A549 (cell line): ENCODE measurements around the gene ZNF362. TPM values are rescaled to one million over a fixed set of nuclear protein-coding genes. Genes with fewer than 3 reads are reported as not detected.

Source experiments
- ATAC-seq, 2 experiments: fragments of 200-7000 bp in 1 of 2; fragments of >200 bp in 1 of 2; cut with Nextera tagmentation in 1 of 2; cut with Tn5 transposase in 1 of 2; 3 replicates each; pipeline versions ENCODE4 v1.8.0 to v1.9.1; 2018 to 2020; ENCODE audit warnings: mild to moderate bottlenecking in 1 of 2, moderate library complexity in 1 of 2
- CTCF ChIA-PET: fragments of 300-600 bp; sonication (Branson Sonifier 250); formaldehyde crosslinking; extraction: SDS; loops from one replicate; lab custom pipeline; 2021; ENCODE audit warnings: antibody characterized with exemption, inconsistent platforms; lab: Yijun Ruan, JAX
- POLR2A ChIA-PET: fragments of 350-600 bp; formaldehyde crosslinking; extraction: SDS; loops from one replicate; lab custom pipeline; 2021; ENCODE audit warnings: antibody characterized with exemption, inconsistent platforms; lab: Yijun Ruan, JAX
- DNase-seq, 2 experiments: peaks; one replicate each; pipeline versions ENCODE4 v3.0.0 to v3.0.0-alpha.2; 2011 to 2016; ENCODE audit warnings: low read depth in 1 of 2, low spot score in 1 of 2
- FAIRE-seq: peaks from 2 replicates; lab custom pipeline; 2011; peaks lifted over from hg19 to GRCh38; lab: Jason Lieb, UNC
- H3K27ac ChIP-seq, 2 experiments: fragments of >200 bp; sonication (Bioruptor Twin); formaldehyde crosslinking; 3 replicates each; pipeline ENCODE4 v1.5.1; 2016 to 2017
- H3K4me1 ChIP-seq: fragments of >200 bp; sonication (Bioruptor Twin); formaldehyde crosslinking; 3 replicates; pipeline ENCODE4 v1.6.1; 2016
- H3K4me2 ChIP-seq: fragments of >200 bp; sonication (Bioruptor Twin); formaldehyde crosslinking; 3 replicates; pipeline ENCODE4 v1.6.1; 2016
- H3K4me3 ChIP-seq: fragments of >200 bp; sonication (Bioruptor Twin); formaldehyde crosslinking; 3 replicates; pipeline ENCODE4 v1.5.1; 2016
- H3K9me3 ChIP-seq: fragments of >200 bp; sonication (Bioruptor Twin); formaldehyde crosslinking; 3 replicates; pipeline ENCODE4 v1.6.1; 2016
- FOXS1 ChIP-seq: fragments of 250-450 bp; sonication (Bioruptor Pico); IDR thresholded peaks from 2 replicates; pipeline ENCODE4 v1.5.0; 2020; ENCODE audit warnings: mild to moderate bottlenecking, moderate library complexity
- GATA3 ChIP-seq: IDR thresholded peaks from 2 replicates; pipeline ENCODE4 v1.6.1; 2012; ENCODE audit warnings: borderline replicate concordance
- HDAC2 ChIP-seq: fragments of 200-600 bp; sonication (generic); IDR thresholded peaks from 2 replicates; pipeline ENCODE4 v1.6.1; 2016
- JUN ChIP-seq, 2 experiments: fragments of >200 bp; sonication (Bioruptor Twin); formaldehyde crosslinking; IDR thresholded peaks; 2 replicates in 1 of 2; 3 replicates in 1 of 2; pipeline ENCODE4 v1.6.1; 2016 to 2017
- KDM1A ChIP-seq: fragments of 200-600 bp; sonication (generic); IDR thresholded peaks from 2 replicates; pipeline ENCODE4 v1.6.1; 2016; ENCODE audit warnings: low read depth, mild to moderate bottlenecking
- MAZ ChIP-seq: fragments of 150-350 bp; IDR thresholded peaks from 2 replicates; pipeline ENCODE4 v1.6.1; 2014; ENCODE audit warnings: antibody characterized with exemption, low read depth, low read length, borderline replicate concordance
- NFE2L2 ChIP-seq: fragments of 150-350 bp; conservative IDR thresholded peaks from 2 replicates; pipeline ENCODE4 v1.6.1; 2014; ENCODE audit warnings: low read length
- PBX3 ChIP-seq: IDR thresholded peaks from 2 replicates; pipeline ENCODE4 v1.6.1; 2012
- PHF8 ChIP-seq: fragments of 200-600 bp; sonication (generic); IDR thresholded peaks from 2 replicates; pipeline ENCODE4 v1.6.1; 2016; ENCODE audit warnings: low read depth, mild to moderate bottlenecking, antibody characterized with exemption, moderate library complexity, borderline replicate concordance
- POLR2A ChIP-seq: IDR thresholded peaks from 2 replicates; pipeline ENCODE4 v1.6.1; 2012; ENCODE audit warnings: mild to moderate bottlenecking, low read length
- POLR2AphosphoS2 ChIP-seq: conservative IDR thresholded peaks from 2 replicates; pipeline ENCODE4 v1.6.1; 2012; ENCODE audit warnings: low read length, improper control_type of control experiment, inconsistent platforms
- RARB ChIP-seq: fragments of 250-450 bp; sonication (Bioruptor Pico); IDR thresholded peaks from 2 replicates; pipeline ENCODE4 v1.8.0; 2021; ENCODE audit warnings: mild to moderate bottlenecking, moderate library complexity
- RCOR1 ChIP-seq: fragments of 150-350 bp; IDR thresholded peaks from 2 replicates; pipeline ENCODE4 v1.6.1; 2014; ENCODE audit warnings: antibody characterized with exemption, low read length, low read depth
- REST ChIP-seq: fragments of 200-600 bp; sonication (generic); IDR thresholded peaks from 2 replicates; pipeline ENCODE4 v1.6.1; 2016; ENCODE audit warnings: antibody characterized with exemption, mild to moderate bottlenecking, moderate library complexity
- RNF2 ChIP-seq: fragments of 200-600 bp; sonication (generic); IDR thresholded peaks from 2 replicates; pipeline ENCODE4 v1.6.1; 2016; ENCODE audit warnings: low read depth, mild to moderate bottlenecking, antibody characterized with exemption, moderate library complexity, borderline replicate concordance
- TFCP2L1 ChIP-seq: fragments of 250-450 bp; sonication (Bioruptor Pico); IDR thresholded peaks from 2 replicates; pipeline ENCODE4 v1.5.0; 2021; ENCODE audit warnings: mild to moderate bottlenecking
- ZSCAN20 ChIP-seq: fragments of 250-450 bp; sonication (Bioruptor Pico); IDR thresholded peaks from 2 replicates; pipeline ENCODE4 v1.8.0; 2022; ENCODE audit warnings: mild to moderate bottlenecking, moderate library complexity
- whole genome bisulfite sequencing: methylation state at CpG from one replicate; pipeline ENCODE4 v1.1.6; 2017; ENCODE audit errors: missing lambda C conversion rate; 5-methylcytosine and 5-hydroxymethylcytosine counted together
- polyA plus RNA-seq, 4 experiments: library from polyadenylated mRNA; depleted of rRNA in 3 of 4; stranded (reverse); fragments of >200 nt; fragmentation: RNase III in 1 of 4; extraction: RNeasy Plus Mini Kit Qiagen cat#74134 plus additional on column Dnase treatment in 1 of 4; gene quantifications; 2 replicates in 3 of 4; 3 replicates in 1 of 4; pipeline ENCODE4 v1.2.3, GENCODE V29; 2011 to 2017
- TF ChIP-seq, protein P1 (sequence below): IDR thresholded peaks from 2 replicates; pipeline ENCODE4 v1.6.1; 2012; ENCODE audit warnings: low read depth, borderline replicate concordance
- TF ChIP-seq, protein P2 (sequence below): fragments of 250-450 bp; sonication (Bioruptor Pico); IDR thresholded peaks from 2 replicates; pipeline ENCODE4 v1.5.0; 2021; ENCODE audit warnings: mild to moderate bottlenecking, moderate library complexity, borderline replicate concordance
- TF ChIP-seq, protein P3 (sequence below): fragments of >200 bp; sonication (Bioruptor Twin); formaldehyde crosslinking; IDR thresholded peaks from 2 replicates; pipeline ENCODE4 v1.6.1; 2016

The ZNF362 gene
- polyA plus RNA-seq, 2 of the 4 experiments (the other 2 are of a cell fraction) = 4.8 to 7.9 TPM

DNA sequence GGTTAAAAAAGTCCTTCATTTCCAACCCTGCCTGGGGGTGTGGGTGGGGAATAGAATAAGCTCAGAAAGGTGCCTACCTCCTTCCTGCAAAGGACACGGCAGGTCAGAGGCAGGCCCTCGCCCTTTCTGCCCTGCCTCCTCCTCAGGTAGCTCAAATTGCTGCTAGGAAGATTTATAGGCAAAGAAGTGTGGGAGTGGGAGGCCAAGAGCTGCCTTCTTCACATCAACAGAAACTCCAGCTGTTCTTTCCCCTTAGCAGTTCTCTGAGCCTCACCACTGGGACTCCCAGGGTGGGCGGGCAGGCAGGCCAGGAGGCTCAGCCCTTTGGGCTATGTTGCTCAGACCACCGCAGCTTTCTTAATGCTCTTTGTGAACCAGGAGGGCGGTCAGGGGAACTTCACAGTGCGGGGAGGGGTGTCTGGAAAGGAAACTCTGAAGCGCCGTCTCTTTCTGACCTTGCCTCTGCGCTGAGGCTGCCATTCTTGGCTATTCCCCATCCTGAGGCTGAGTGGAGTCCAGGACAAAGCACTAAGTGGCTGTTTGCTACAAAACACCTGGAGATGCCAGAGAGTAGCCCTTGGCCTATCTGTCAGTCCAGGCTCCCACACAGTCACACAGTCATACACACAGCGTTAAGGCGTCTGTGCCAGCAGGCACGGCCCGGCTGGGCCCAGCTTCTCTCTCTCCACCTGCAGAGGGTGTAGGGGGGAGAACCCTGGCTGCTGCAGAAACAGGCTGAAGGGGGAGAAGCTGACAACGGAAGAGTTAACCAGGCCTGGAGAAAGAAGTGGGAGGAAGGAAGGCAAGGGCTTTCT lies 67.6 kb downstream of the ZNF362 start:
- Histone ChIP-seq H3K27ac (no peak overlapping the region), H3K9me3 (no peaks in the 10 kb centered on the region), H3K4me1 (no peaks in the 10 kb centered on the region), H3K4me2 (no peak overlapping the region), H3K4me3 (no peak overlapping the region)
- WGBS = 90% methylated on average over 14 of the region's 14 CpGs
- FAIRE-seq (no peak), ATAC-seq (no peak), DNase-seq (no peak)
- ChIA-PET CTCF (interaction anchor here (1.2 to 1.8 kb wide), 4 partner anchors 18 to 45 kb away, joined by 3 to 5 read pairs (median 3); no protein-coding TSS in a partner anchor), POLR2A (no interaction called here)
- TF ChIP-seq REST (no peak), TFCP2L1 (CRISPR knock-in tag) (no peak), ZSCAN20 (no peak), NFE2L2 (no peak), POLR2AphosphoS2 (no peak), FOXS1 (CRISPR knock-in tag) (no peak), POLR2A (no peak), GATA3 (no peak), PBX3 (no peak), RNF2 (no peak), KDM1A (no peak), HDAC2 (no peak), RCOR1 (no peak), PHF8 (no peak), RARB (no peak), MAZ (no peak), JUN (IDR thresholded peaks at IDR 0.05) (no peak)
- TF ChIP-seq, protein P1, sequence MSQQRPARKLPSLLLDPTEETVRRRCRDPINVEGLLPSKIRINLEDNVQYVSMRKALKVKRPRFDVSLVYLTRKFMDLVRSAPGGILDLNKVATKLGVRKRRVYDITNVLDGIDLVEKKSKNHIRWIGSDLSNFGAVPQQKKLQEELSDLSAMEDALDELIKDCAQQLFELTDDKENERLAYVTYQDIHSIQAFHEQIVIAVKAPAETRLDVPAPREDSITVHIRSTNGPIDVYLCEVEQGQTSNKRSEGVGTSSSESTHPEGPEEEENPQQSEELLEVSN = no peak
- TF ChIP-seq, protein P2, sequence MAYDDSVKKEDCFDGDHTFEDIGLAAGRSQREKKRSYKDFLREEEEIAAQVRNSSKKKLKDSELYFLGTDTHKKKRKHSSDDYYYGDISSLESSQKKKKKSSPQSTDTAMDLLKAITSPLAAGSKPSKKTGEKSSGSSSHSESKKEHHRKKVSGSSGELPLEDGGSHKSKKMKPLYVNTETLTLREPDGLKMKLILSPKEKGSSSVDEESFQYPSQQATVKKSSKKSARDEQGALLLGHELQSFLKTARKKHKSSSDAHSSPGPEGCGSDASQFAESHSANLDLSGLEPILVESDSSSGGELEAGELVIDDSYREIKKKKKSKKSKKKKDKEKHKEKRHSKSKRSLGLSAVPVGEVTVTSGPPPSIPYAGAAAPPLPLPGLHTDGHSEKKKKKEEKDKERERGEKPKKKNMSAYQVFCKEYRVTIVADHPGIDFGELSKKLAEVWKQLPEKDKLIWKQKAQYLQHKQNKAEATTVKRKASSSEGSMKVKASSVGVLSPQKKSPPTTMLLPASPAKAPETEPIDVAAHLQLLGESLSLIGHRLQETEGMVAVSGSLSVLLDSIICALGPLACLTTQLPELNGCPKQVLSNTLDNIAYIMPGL = no peak
- TF ChIP-seq, protein P3, sequence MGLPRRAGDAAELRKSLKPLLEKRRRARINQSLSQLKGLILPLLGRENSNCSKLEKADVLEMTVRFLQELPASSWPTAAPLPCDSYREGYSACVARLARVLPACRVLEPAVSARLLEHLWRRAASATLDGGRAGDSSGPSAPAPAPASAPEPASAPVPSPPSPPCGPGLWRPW = no peak
